Kidney (tissue), 14 donors: ENCODE results near the gene ESYT3. TPM values are rescaled to one million over a fixed set of nuclear protein-coding genes. Genes with fewer than 3 reads are reported as not detected.

Experiments
- DNase-seq, 5 donors: peaks; one replicate each; pipeline ENCODE4 v3.0.0-alpha.2; 2013 to 2020
- FAIRE-seq: peaks from 2 replicates; lab custom pipeline; 2012; peaks lifted over from hg19 to GRCh38; lab: Jason Lieb, UNC
- H3K27ac ChIP-seq, 2 donors: one replicate each; pipeline ENCODE4 v1.7.0; 2013; ENCODE audit warnings: low read depth in 2 of 2, low read length in 2 of 2, inconsistent platforms in 1 of 2
- H3K27me3 ChIP-seq: one replicate; pipeline ENCODE4 v1.7.1; 2013; ENCODE audit warnings: low read length, inconsistent platforms; ENCODE audit not compliant: control insufficient read depth, insufficient read depth
- H3K36me3 ChIP-seq, 3 donors: one replicate each; pipeline versions ENCODE4 v1.7.0 to v1.7.1; 2013; ENCODE audit warnings: low read length in 3 of 3, control low read depth in 1 of 3, inconsistent platforms in 1 of 3; ENCODE audit not compliant: insufficient read depth in 3 of 3, control insufficient read depth in 2 of 3
- H3K4me1 ChIP-seq, 3 donors: one replicate each; pipeline versions ENCODE4 v1.7.0 to v1.7.1; 2013; ENCODE audit warnings: low read length in 3 of 3, inconsistent platforms in 1 of 3, low read depth in 1 of 3; ENCODE audit not compliant: control insufficient read depth in 2 of 3, insufficient read depth in 2 of 3
- H3K4me3 ChIP-seq, 3 donors: one replicate each; pipeline versions ENCODE4 v1.7.0 to v1.8.1; 2013; ENCODE audit warnings: low read length in 3 of 3, control low read depth in 1 of 3, inconsistent platforms in 1 of 3
- H3K9ac ChIP-seq, 3 donors: one replicate each; pipeline versions ENCODE4 v1.7.0 to v1.7.1; 2013; ENCODE audit warnings: low read length in 3 of 3, control low read depth in 1 of 3, inconsistent platforms in 1 of 3
- H3K9me3 ChIP-seq, 3 donors: one replicate each; pipeline versions ENCODE4 v1.7.0 to v1.7.1; 2013; ENCODE audit warnings: low read length in 3 of 3, control low read depth in 1 of 3, inconsistent platforms in 1 of 3; ENCODE audit not compliant: control insufficient read depth in 2 of 3, insufficient read depth in 1 of 3
- intact Hi-C: fragments of 100-400 bp; cut with DNase I; formaldehyde crosslinking; loops from one replicate; pipeline ENCODE4 v1.11.1; 2022
- polyA plus RNA-seq: library from polyadenylated mRNA; stranded (reverse); fragments of 350-450 nt; fragmentation: Illumina TruSeq; extraction: RNeasy Lipid Tissue Mini Kit (QIAGEN cat#74804); gene quantifications from one replicate; pipeline ENCODE4 v1.2.3, GENCODE V29; 2014; ENCODE audit warnings: low read depth, low replicate concordance; ENCODE audit not compliant: insufficient read depth
- total RNA-seq: library from RNA; stranded (reverse); fragmentation: NEBNext Ultra II Directional; extraction: Animal tissue kit (Norgen Biotek cat#: 25700); gene quantifications from one replicate; pipeline ENCODE4 v1.2.1, GENCODE V29; 2021
- TF ChIP-seq, protein P1 (sequence below): IDR thresholded peaks from 3 replicates; pipeline ENCODE4 v1.5.1; 2012; ENCODE audit warnings: mild to moderate bottlenecking, moderate library complexity, borderline replicate concordance; ENCODE audit not compliant: insufficient read depth; ENCODE audit errors: extremely low read depth
- donor health status: control.
- donor health status: control.
- donor health status: control.
- donor health status: control.
- donor health status: control.
- donor health status: DM: yes; HTN: yes; CAD: no.
- donor health status: Normal renal cell carcinoma (clear cell type).

The ESYT3 gene
- total and polyA plus RNA-seq, 2 donors from 2014 or later = 1.5 to 5.3 TPM

- Histone ChIP-seq H3K36me3 (no peaks in the 10 kb centered on the region), H3K9me3 (no peaks in the 10 kb centered on the region), H3K27ac (no peak overlapping the region), H3K9ac (no peak overlapping the region), H3K27me3 (no peaks in the 10 kb centered on the region), H3K4me3 (no peak overlapping the region), H3K4me1 (no peaks in the 10 kb centered on the region)
- TF ChIP-seq, protein P1, sequence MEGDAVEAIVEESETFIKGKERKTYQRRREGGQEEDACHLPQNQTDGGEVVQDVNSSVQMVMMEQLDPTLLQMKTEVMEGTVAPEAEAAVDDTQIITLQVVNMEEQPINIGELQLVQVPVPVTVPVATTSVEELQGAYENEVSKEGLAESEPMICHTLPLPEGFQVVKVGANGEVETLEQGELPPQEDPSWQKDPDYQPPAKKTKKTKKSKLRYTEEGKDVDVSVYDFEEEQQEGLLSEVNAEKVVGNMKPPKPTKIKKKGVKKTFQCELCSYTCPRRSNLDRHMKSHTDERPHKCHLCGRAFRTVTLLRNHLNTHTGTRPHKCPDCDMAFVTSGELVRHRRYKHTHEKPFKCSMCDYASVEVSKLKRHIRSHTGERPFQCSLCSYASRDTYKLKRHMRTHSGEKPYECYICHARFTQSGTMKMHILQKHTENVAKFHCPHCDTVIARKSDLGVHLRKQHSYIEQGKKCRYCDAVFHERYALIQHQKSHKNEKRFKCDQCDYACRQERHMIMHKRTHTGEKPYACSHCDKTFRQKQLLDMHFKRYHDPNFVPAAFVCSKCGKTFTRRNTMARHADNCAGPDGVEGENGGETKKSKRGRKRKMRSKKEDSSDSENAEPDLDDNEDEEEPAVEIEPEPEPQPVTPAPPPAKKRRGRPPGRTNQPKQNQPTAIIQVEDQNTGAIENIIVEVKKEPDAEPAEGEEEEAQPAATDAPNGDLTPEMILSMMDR = no peak
- intact Hi-C loops = no loop called here
- DNase-seq (no peak), FAIRE-seq (no peak)
Observed at GRCh38 chr3:138455801-138456716, 21.6 kb downstream of the ESYT3 start.

- FAIRE-seq (no peak), DNase-seq (peak in 1 of 5 donors; percentile 25)
- intact Hi-C loops = no loop called here
- Histone ChIP-seq H3K27me3 (no peaks in the 10 kb centered on the region), H3K4me3 (no peak overlapping the region), H3K9me3 (no peaks in the 10 kb centered on the region), H3K9ac (no peak overlapping the region), H3K4me1 (no peaks in the 10 kb centered on the region), H3K27ac (no peak overlapping the region), H3K36me3 (no peaks in the 10 kb centered on the region)
- TF ChIP-seq, protein P1 = no peak
Observed at GRCh38 chr3:138456961-138457862, 22.8 kb downstream of the ESYT3 start.

DNA sequence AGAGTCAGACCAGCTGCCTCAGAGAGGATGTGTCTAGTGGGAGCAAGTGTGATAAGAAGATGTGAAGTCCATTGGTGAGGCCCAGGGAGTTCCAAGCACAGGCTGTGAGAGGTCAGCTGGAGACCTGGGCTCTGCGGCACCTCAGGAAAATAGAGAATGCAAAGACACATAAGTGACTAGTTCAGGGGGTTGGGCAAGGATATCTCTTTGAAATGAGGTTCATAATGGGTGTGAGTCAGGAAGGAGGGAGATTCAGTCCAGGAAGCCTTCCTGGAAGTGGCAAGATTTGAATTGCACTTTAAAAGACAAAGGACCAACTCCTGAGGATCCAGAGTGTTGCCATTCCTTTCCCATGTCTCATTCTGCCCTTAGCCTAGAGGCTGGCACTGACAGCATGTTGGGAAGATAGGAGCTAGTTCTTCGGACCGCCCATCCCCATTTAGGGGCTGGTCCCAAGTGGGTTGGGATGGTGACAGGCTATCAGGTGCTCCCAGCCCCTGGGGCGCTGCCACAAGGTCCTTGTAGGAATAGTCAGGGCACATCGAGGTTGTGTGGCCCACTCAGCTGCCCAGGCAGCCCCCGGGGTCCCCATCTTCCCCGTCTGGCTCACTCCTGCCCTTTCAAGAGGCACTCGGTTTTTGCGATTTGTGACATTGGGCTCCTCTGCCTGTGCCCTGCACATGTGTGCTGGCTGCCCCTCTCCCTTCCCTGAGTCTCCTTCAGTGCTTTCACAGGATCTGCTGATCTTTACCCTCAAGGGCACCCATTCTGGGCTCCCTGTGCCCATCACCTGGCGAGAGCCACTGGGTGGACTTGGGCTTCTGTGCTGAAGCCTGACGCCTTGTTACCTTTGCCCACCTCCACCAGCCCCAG, 23.7 kb downstream of the ESYT3 start:
- Histone ChIP-seq H3K9me3 (no peaks in the 10 kb centered on the region), H3K4me1 (no peaks in the 10 kb centered on the region), H3K4me3 (no peak overlapping the region), H3K27ac (no peak overlapping the region), H3K9ac (no peak overlapping the region), H3K27me3 (no peaks in the 10 kb centered on the region), H3K36me3 (no peaks in the 10 kb centered on the region)
- TF ChIP-seq, protein P1 = no peak
- DNase-seq (no peak), FAIRE-seq (no peak)
- intact Hi-C loops = no loop called here
